ENCODE results near the gene FSD2. TPM values are rescaled to one million over a fixed set of nuclear protein-coding genes. Genes with fewer than 3 reads are reported as not detected.
A peak's percentile ranks its signal among the peaks of the same experiment; 100 is the strongest.

The FSD2 gene
- total RNA-seq, 1 donor from 2014 or later = 0.13 TPM

- H3K27me3 ChIP-seq (ENCODE audit: control insufficient read depth, insufficient read depth, low read length) = no peaks in the 10 kb centered on the region
- TF ChIP-seq, protein P1, sequence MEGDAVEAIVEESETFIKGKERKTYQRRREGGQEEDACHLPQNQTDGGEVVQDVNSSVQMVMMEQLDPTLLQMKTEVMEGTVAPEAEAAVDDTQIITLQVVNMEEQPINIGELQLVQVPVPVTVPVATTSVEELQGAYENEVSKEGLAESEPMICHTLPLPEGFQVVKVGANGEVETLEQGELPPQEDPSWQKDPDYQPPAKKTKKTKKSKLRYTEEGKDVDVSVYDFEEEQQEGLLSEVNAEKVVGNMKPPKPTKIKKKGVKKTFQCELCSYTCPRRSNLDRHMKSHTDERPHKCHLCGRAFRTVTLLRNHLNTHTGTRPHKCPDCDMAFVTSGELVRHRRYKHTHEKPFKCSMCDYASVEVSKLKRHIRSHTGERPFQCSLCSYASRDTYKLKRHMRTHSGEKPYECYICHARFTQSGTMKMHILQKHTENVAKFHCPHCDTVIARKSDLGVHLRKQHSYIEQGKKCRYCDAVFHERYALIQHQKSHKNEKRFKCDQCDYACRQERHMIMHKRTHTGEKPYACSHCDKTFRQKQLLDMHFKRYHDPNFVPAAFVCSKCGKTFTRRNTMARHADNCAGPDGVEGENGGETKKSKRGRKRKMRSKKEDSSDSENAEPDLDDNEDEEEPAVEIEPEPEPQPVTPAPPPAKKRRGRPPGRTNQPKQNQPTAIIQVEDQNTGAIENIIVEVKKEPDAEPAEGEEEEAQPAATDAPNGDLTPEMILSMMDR (IDR thresholded peaks at IDR 0.05; ENCODE audit: insufficient read depth, low read length, poor library complexity, severe bottlenecking) = no peak
- H3K36me3 ChIP-seq (ENCODE audit: control insufficient read depth, insufficient read depth, low read length) = peaks cover 1% of the 10 kb centered on the region
- DNase-seq (ENCODE audit: low read depth) = no peak
- H3K4me3 ChIP-seq (ENCODE audit: low read depth, low read length) = no peak overlapping the region
Measured at GRCh38 chr15:82850731-82851130, 44.9 kb upstream of the FSD2 start.

DNA sequence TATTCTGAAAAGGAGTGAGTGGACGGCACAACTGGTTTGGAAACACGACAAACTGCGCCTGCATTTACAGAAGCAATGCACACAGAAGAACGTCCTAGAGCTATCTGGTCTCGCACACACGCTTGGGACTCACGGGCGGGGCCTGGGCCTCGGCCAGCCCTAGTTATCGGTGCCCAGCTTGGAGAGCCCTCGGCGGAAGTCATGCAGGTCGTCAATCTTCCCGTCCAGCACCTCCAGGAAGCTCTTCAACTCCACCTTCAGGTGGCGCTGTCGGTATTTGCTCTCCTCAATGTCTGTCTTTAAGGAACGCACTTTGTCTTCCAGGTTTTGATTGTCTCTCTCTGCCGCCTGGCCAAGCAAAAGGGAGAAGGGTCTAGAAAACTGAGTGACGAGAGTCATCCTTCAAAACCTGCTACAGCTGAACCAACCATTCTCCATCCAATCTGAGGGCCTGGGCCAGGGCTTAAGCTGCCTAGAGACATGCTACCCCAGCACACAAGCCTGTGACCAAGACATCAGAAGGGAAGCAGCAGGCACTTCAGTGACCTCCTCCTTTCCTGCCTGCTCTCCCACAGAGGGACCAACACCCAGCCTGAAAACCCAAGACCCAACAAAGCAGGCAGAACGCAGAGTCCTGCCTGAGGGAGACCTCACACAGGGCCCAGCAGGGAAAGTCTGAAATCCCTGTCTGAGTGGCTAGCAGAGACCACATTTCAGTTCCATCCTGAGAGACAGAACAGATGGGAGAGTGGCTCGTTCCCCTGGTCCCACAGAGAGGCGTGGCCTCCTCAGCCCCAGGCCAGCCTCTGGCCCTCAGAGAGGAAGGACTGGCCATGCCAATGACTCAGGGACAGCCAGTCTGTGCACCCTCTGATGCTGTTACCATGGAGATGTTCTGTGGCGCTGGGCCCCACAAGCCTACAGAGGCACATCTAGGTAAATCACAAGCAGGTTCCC lies 44.0 kb upstream of the FSD2 start:
- no peaks in the 10 kb centered on the region for H3K27me3 ChIP-seq (ENCODE audit: control insufficient read depth, insufficient read depth, low read length)
- TF ChIP-seq, protein P1 (IDR thresholded peaks at IDR 0.05; ENCODE audit: insufficient read depth, low read length, poor library complexity, severe bottlenecking) = peak; percentile 79
- DNase-seq (ENCODE audit: low read depth) = peak; percentile 67

DNA sequence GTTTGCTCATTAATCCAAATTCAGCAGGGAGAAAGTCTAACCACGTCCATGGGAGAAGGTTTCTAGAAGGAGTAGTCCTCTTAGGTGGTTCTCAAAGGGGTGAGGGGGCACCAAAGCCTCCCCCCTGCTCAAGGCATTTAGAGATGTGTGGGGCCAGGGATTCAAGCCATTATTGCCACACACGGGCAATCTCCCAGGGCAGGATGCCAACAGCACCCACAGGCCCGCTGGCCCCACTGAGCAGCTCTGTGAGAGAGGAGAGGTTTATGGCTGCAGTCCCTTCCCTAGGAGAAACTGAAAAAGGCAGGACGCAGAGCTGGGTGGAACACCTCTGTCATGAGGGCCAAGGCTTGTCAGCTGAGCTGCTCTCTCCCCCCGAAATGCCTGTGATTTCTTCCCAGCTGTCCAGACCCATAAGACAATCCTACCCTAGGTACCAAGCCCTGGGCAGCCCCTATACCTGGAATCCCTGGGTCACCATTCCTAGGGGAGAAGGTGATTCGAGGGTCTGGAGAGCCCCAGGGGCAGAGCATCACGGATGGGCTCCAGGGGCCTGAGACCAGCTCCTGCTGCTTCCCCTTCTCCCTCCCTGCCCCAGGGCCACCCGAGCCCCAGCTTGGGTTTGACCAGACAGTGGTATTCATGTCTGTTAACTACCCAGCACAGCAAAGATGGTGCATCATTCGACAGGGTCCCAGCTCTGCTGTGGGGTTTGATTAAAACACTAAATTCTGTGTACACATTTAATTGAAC lies 42.5 kb upstream of the FSD2 start:
- TF ChIP-seq, protein P1 (IDR thresholded peaks at IDR 0.05; ENCODE audit: insufficient read depth, low read length, poor library complexity, severe bottlenecking) = no peak
- Histone ChIP-seq H3K4me3 (ENCODE audit: low read depth, low read length) (no peak overlapping the region), H3K27me3 (ENCODE audit: control insufficient read depth, insufficient read depth, low read length) (no peaks in the 10 kb centered on the region), H3K36me3 (ENCODE audit: control insufficient read depth, insufficient read depth, low read length) (peaks cover 1% of the 10 kb centered on the region)
- DNase-seq (ENCODE audit: low read depth) = no peak

More for the DNA sequence above, 44.0 kb upstream of the FSD2 start:
- Histone ChIP-seq H3K36me3 (ENCODE audit: control insufficient read depth, insufficient read depth, low read length) (peaks cover 1% of the 10 kb centered on the region), H3K4me3 (ENCODE audit: low read depth, low read length) (no peak overlapping the region)

GRCh38 chr15:82847703-82848102 lies 41.8 kb upstream of the FSD2 start:
- DNase-seq (ENCODE audit: low read depth) = no peak
- Histone ChIP-seq H3K36me3 (ENCODE audit: control insufficient read depth, insufficient read depth, low read length) (peaks cover 1% of the 10 kb centered on the region), H3K4me3 (ENCODE audit: low read depth, low read length) (no peak overlapping the region), H3K27me3 (ENCODE audit: control insufficient read depth, insufficient read depth, low read length) (no peaks in the 10 kb centered on the region)
- TF ChIP-seq, protein P1 (IDR thresholded peaks at IDR 0.05; ENCODE audit: insufficient read depth, low read length, poor library complexity, severe bottlenecking) = no peak

DNA sequence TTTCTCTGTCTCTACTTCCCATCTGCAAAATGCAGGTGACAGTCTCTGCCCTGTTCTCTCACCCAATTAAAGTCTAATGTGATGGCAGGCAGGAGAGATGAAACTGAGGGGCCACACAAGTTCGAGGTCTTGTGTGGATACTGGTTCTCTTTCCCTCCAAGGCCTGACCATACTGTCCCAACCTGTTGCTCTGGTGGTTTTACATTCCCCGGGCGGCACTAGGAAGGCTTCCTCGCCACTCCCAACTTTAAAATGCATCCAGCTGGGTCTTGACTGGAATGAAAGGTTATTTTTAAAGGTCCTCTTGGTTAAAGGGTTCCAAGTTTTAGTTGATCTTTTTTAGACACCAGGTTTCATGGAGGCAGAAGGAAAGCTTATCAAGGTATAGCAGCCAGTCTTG lies 40.8 kb upstream of the FSD2 start:
- Histone ChIP-seq H3K27me3 (ENCODE audit: control insufficient read depth, insufficient read depth, low read length) (no peaks in the 10 kb centered on the region), H3K4me3 (ENCODE audit: low read depth, low read length) (no peak overlapping the region), H3K36me3 (ENCODE audit: control insufficient read depth, insufficient read depth, low read length) (peaks cover 1% of the 10 kb centered on the region)
- TF ChIP-seq, protein P1 (IDR thresholded peaks at IDR 0.05; ENCODE audit: insufficient read depth, low read length, poor library complexity, severe bottlenecking) = no peak
- no peak for DNase-seq (ENCODE audit: low read depth)

Data from kidney epithelial cell (primary cell).